K562 (cell line): ENCODE data around the gene FMO2. TPM values are rescaled to one million over a fixed set of nuclear protein-coding genes. Genes with fewer than 3 reads are reported as not detected.

ENCODE experiments used
- ATAC-seq: fragments of 200-7000 bp; cut with Tn5 transposase; 3 replicates; pipeline ENCODE4 v1.9.1; 2020; ENCODE audit warnings: moderate library complexity
- BruUV-seq: library from RNA; stranded (reverse); fragments of 400-500 nt; replicated peaks from 2 replicates; lab custom pipeline; 2021; lab: Mats Ljungman, UMichigan
- CTCF ChIA-PET: fragments of 300-600 bp; formaldehyde crosslinking; extraction: SDS; loops from one replicate; lab custom pipeline; 2021; ENCODE audit warnings: low intra/inter-chr PET ratio; lab: Yijun Ruan, JAX
- POLR2A ChIA-PET: fragments of 300-600, 350-650 bp; sonication (Branson Sonifier 250); formaldehyde crosslinking; extraction: SDS; loops from one replicate; lab custom pipeline; 2021; ENCODE audit warnings: antibody characterized with exemption, inconsistent platforms; lab: Yijun Ruan, JAX
- DNase-seq, 4 experiments: peaks; one replicate each; pipeline versions ENCODE4 v3.0.0 to v3.0.0-alpha.2; 2011 to 2018; ENCODE audit warnings: low spot score in 3 of 4, mixed read lengths in 3 of 4; ENCODE audit errors: extremely low read depth in 1 of 4
- FAIRE-seq: peaks from 2 replicates; lab custom pipeline; 2011; peaks lifted over from hg19 to GRCh38; lab: Jason Lieb, UNC
- H2AFZ ChIP-seq: 2 replicates; pipeline ENCODE4 v1.6.0; 2011; ENCODE audit warnings: low read depth, low read length, control low read depth, inconsistent platforms
- H3K27ac ChIP-seq: fragments of 200-600 bp; 3 replicates; pipeline ENCODE4 v1.8.0; 2011; ENCODE audit warnings: low read depth, mild to moderate bottlenecking, control low read depth, inconsistent platforms, low read length, moderate library complexity, mixed read lengths; ENCODE audit errors: extremely low read depth
- H3K27me3 ChIP-seq, 2 experiments: fragments of 300-600 bp in 1 of 2; 2 replicates in 1 of 2; 3 replicates in 1 of 2; pipeline versions ENCODE4 v1.6.0 to v1.8.0; 2011; ENCODE audit warnings: inconsistent platforms in 2 of 2, low read length in 2 of 2, mild to moderate bottlenecking in 1 of 2, mixed read lengths in 1 of 2, moderate library complexity in 1 of 2; ENCODE audit not compliant: control insufficient read depth in 2 of 2, insufficient read depth in 2 of 2
- H3K36me3 ChIP-seq: fragments of 300-600 bp; 3 replicates; pipeline ENCODE4 v1.8.0; 2011; ENCODE audit warnings: mild to moderate bottlenecking, low read length, inconsistent platforms; ENCODE audit not compliant: control insufficient read depth, insufficient read depth
- H3K4me1 ChIP-seq, 2 experiments: fragments of 200-600 bp in 1 of 2; replicated peaks in 1 of 2; 2 replicates in 1 of 2; 3 replicates in 1 of 2; pipeline versions ENCODE4 v1.5.1 to v1.8.0; 2011; ENCODE audit warnings: inconsistent platforms in 2 of 2, low read length in 2 of 2, mild to moderate bottlenecking in 1 of 2, mixed read lengths in 1 of 2, moderate library complexity in 1 of 2; ENCODE audit not compliant: control insufficient read depth in 2 of 2, insufficient read depth in 2 of 2
- H3K4me2 ChIP-seq: 2 replicates; pipeline ENCODE4 v1.6.1; 2011; ENCODE audit warnings: low read length, control low read depth, inconsistent platforms, mixed read lengths; ENCODE audit not compliant: insufficient read depth
- H3K4me3 ChIP-seq: fragments of 200-600 bp; sonication (generic), shearing (Covaris generic); 2 replicates; pipeline ENCODE4 v1.5.1; 2016; ENCODE audit warnings: control low read depth, inconsistent platforms
- H3K79me2 ChIP-seq: fragments of 200-600 bp; 3 replicates; pipeline ENCODE4 v1.8.0; 2011; ENCODE audit warnings: low read length, inconsistent platforms; ENCODE audit not compliant: control insufficient read depth, insufficient read depth
- H3K9ac ChIP-seq, 2 experiments: 2 replicates each; pipeline versions ENCODE4 v1.6.0 to v1.6.1; 2011; ENCODE audit warnings: low read depth in 2 of 2, low read length in 2 of 2, control low read depth in 1 of 2, inconsistent platforms in 1 of 2, mild to moderate bottlenecking in 1 of 2, mixed read lengths in 1 of 2; ENCODE audit not compliant: insufficient read depth in 1 of 2
- H3K9me1 ChIP-seq: one replicate; pipeline ENCODE4 v1.6.0; 2011; ENCODE audit warnings: inconsistent platforms, mild to moderate bottlenecking, low read length, moderate library complexity; ENCODE audit not compliant: control insufficient read depth, insufficient read depth
- H3K9me3 ChIP-seq: replicated peaks from 2 replicates; pipeline ENCODE4 v1.5.1; 2011; ENCODE audit warnings: low read depth, low read length, inconsistent platforms; ENCODE audit not compliant: control insufficient read depth, insufficient read depth
- H4K20me1 ChIP-seq: replicated peaks from 2 replicates; pipeline ENCODE4 v1.6.1; 2011; ENCODE audit warnings: low read length, inconsistent platforms, mixed read lengths; ENCODE audit not compliant: control insufficient read depth, insufficient read depth
- AFF4 ChIP-seq: sonication (generic); formaldehyde crosslinking; IDR thresholded peaks from 2 replicates; pipeline ENCODE4 v1.8.0; 2023; ENCODE audit warnings: mild to moderate bottlenecking, missing genetic modification reagents
- DMBX1 ChIP-seq: fragments of 250-450 bp; sonication (Bioruptor Pico); IDR thresholded peaks from 2 replicates; pipeline ENCODE4 v1.8.0; 2022; ENCODE audit warnings: inconsistent platforms, mild to moderate bottlenecking, moderate library complexity, borderline replicate concordance
- E2F5 ChIP-seq: sonication (generic); formaldehyde crosslinking; IDR thresholded peaks from 2 replicates; pipeline ENCODE4 v1.8.0; 2022; ENCODE audit warnings: mild to moderate bottlenecking, missing genetic modification reagents
- ETS2 ChIP-seq: IDR thresholded peaks from 2 replicates; pipeline ENCODE4 v1.6.1; 2016; ENCODE audit warnings: borderline replicate concordance, missing genetic modification characterization, mild to moderate bottlenecking, moderate library complexity, missing compliant biosample characterization; ENCODE audit not compliant: poor library complexity, severe bottlenecking
- NFE2L1 ChIP-seq: fragments of 450-650 bp; IDR thresholded peaks from 2 replicates; pipeline ENCODE4 v1.6.1; 2016; ENCODE audit warnings: missing genetic modification characterization, low read depth, mild to moderate bottlenecking, missing compliant biosample characterization, moderate library complexity, borderline replicate concordance
- POLR2G ChIP-seq: fragments of 200-400 bp; formaldehyde crosslinking; IDR thresholded peaks from 2 replicates; pipeline ENCODE4 v1.6.1; 2017; ENCODE audit warnings: low read depth, mild to moderate bottlenecking, antibody characterized with exemption, low read length, moderate library complexity
- SRSF7 ChIP-seq: fragments of 200-400 bp; formaldehyde crosslinking; optimal IDR thresholded peaks from 2 replicates; pipeline ENCODE3; 2017; ENCODE audit warnings: mild to moderate bottlenecking, low read depth, low read length
- STAT5B ChIP-seq: fragments of 250-450 bp; sonication (Bioruptor Pico); IDR thresholded peaks from 2 replicates; pipeline ENCODE4 v1.8.0; 2021; ENCODE audit warnings: mild to moderate bottlenecking, inconsistent platforms
- TSC22D4 ChIP-seq: fragments of 450-650 bp; IDR thresholded peaks from 2 replicates; pipeline ENCODE4 v1.6.1; 2016; ENCODE audit warnings: missing genetic modification characterization, missing biosample characterization, control low read depth
- ZNF224 ChIP-seq: sonication (generic); formaldehyde crosslinking; IDR thresholded peaks from 2 replicates; pipeline ENCODE4 v1.8.0; 2022; ENCODE audit warnings: mild to moderate bottlenecking, missing genetic modification reagents
- ZNF75A ChIP-seq: fragments of 450-650 bp; formaldehyde crosslinking; IDR thresholded peaks from 2 replicates; pipeline ENCODE4 v1.4.0; 2020; ENCODE audit warnings: mild to moderate bottlenecking
- WGBS: fragments of 100-300 bp; shearing (Covaris generic); methylation state at CpG from one replicate; pipeline ENCODE4 v1.1.6; 2016; ENCODE audit warnings: low coverage, mixed read lengths; ENCODE audit not compliant: insufficient coverage; ENCODE audit errors: missing lambda C conversion rate; 5-methylcytosine and 5-hydroxymethylcytosine counted together
- in situ Hi-C: fragments of 300-500 bp; cut with MboI; formaldehyde crosslinking; loops from 4 replicates; pipeline ENCODE4 v1.15.0; 2018; ENCODE audit warnings: inconsistent platforms, mixed read lengths
- intact Hi-C: fragments of 100-400 bp; cut with micrococcal nuclease; formaldehyde crosslinking; loops from 2 replicates; pipeline ENCODE4 v1.14.2; 2022
- polyA plus RNA-seq, 8 experiments: library from polyadenylated mRNA; depleted of rRNA in 4 of 8; stranded (reverse) in 5 of 8; unstranded in 3 of 8; fragments of >200 nt; fragmentation: Nextera tagmentation in 2 of 8; fragmentation: Illumina TruSeq in 1 of 8; extraction: Ambion mirVana in 2 of 8; extraction: Trizol in 1 of 8; gene quantifications; 2 replicates each; pipeline versions ENCODE4 v1.2.1 to v1.2.3, GENCODE V29; 2011 to 2014; ENCODE audit warnings: inconsistent platforms in 1 of 8, missing spikeins in 1 of 8
- total RNA-seq, 7 experiments: library from RNA; depleted of rRNA in 6 of 7; stranded (reverse); fragments of >200 nt in 6 of 7; fragmentation: Illumina TruSeq in 2 of 7; extraction: Trizol in 2 of 7; gene quantifications; 2 replicates each; pipeline versions ENCODE4 v1.2.1 to v1.2.3, GENCODE V29; 2011 to 2021; ENCODE audit warnings: low replicate concordance in 1 of 7
- TF ChIP-seq, protein P1 (sequence below): fragments of 200-800 bp; sonication (Bioruptor generic); IDR thresholded peaks from 2 replicates; pipeline ENCODE4 v1.6.1; 2017; ENCODE audit warnings: missing genetic modification characterization, missing compliant biosample characterization

FMO2 gene
- total and polyA plus RNA-seq, 9 of the 15 experiments (the other 6 are each of a cell fraction or from before 2014, with no cell fraction given), result not detected

DNA sequence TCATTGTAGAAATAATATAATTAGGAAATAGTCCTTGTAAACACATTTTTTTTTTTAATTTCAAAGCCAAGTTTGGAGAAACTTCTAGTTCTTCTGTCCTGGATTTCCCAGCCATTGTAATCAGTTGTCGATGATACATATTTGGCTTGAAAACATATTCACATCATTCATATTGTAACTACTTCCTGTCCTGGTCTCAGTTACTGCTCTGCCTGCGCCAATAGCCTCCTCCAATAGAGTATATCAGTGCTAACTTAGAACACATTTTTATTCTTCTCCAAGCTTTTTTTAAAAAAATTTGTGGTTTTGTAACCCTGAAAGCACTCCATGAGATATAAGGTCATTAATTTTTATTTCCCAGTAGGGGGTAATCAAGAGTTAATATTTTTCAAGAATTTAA is 46.1 kb upstream of the FMO2 start:
- CTCF ChIA-PET, result no interaction called here
- H3K9ac ChIP-seq, result no peak overlapping the region
- no peak overlapping the region for H3K27ac ChIP-seq
- DNase-seq (no peak), FAIRE-seq (no peak), ATAC-seq (no peak)
- H3K9me3 ChIP-seq, result peaks cover 2% of the 10 kb centered on the region; the same call in 1 of the 2 replicates
- H3K9me1 ChIP-seq, result no peaks in the 10 kb centered on the region
- no peak overlapping the region for H3K4me3 ChIP-seq
- no peak overlapping the region for H3K4me2 ChIP-seq
- WGBS, result 0% methylated on average over 2 of the region's 2 CpGs
- intact Hi-C loops (no loop called here), in situ Hi-C loops (no loop called here)
- no peaks in the 10 kb centered on the region for H3K79me2 ChIP-seq
- no peaks in the 10 kb centered on the region for H4K20me1 ChIP-seq
- H3K36me3 ChIP-seq, result no peaks in the 10 kb centered on the region
- H3K4me1 ChIP-seq, result no peaks in the 10 kb centered on the region
- no peak overlapping the region for H2AFZ ChIP-seq
- H3K27me3 ChIP-seq, result no peaks in the 10 kb centered on the region
- no TSS peak for BruUV-seq
- POLR2A ChIA-PET, result no interaction called here
- no peak for TF ChIP-seq NFE2L1
- no peak for TF ChIP-seq SRSF7
- no peak for TF ChIP-seq ETS2 (tag)
- TF ChIP-seq ZNF75A (CRISPR knock-in tag), result no peak
- TF ChIP-seq AFF4, result no peak
- TF ChIP-seq DMBX1 (CRISPR knock-in tag), result no peak
- TF ChIP-seq TSC22D4 (tag), result no peak
- TF ChIP-seq ZNF224, result no peak
- TF ChIP-seq, protein P1, sequence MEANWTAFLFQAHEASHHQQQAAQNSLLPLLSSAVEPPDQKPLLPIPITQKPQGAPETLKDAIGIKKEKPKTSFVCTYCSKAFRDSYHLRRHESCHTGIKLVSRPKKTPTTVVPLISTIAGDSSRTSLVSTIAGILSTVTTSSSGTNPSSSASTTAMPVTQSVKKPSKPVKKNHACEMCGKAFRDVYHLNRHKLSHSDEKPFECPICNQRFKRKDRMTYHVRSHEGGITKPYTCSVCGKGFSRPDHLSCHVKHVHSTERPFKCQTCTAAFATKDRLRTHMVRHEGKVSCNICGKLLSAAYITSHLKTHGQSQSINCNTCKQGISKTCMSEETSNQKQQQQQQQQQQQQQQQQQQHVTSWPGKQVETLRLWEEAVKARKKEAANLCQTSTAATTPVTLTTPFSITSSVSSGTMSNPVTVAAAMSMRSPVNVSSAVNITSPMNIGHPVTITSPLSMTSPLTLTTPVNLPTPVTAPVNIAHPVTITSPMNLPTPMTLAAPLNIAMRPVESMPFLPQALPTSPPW (CRISPR knock-in tag), result no peak
- TF ChIP-seq POLR2G, result no peak
- no peak for TF ChIP-seq STAT5B
- TF ChIP-seq E2F5 (CRISPR knock-in tag), result no peak
